Measurements from ENCODE around the gene LURAP1L.

LURAP1L gene, protein sequence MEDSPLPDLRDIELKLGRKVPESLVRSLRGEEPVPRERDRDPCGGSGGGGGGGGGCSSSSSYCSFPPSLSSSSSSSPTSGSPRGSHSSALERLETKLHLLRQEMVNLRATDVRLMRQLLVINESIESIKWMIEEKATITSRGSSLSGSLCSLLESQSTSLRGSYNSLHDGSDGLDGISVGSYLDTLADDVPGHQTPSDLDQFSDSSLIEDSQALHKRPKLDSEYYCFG

DNA sequence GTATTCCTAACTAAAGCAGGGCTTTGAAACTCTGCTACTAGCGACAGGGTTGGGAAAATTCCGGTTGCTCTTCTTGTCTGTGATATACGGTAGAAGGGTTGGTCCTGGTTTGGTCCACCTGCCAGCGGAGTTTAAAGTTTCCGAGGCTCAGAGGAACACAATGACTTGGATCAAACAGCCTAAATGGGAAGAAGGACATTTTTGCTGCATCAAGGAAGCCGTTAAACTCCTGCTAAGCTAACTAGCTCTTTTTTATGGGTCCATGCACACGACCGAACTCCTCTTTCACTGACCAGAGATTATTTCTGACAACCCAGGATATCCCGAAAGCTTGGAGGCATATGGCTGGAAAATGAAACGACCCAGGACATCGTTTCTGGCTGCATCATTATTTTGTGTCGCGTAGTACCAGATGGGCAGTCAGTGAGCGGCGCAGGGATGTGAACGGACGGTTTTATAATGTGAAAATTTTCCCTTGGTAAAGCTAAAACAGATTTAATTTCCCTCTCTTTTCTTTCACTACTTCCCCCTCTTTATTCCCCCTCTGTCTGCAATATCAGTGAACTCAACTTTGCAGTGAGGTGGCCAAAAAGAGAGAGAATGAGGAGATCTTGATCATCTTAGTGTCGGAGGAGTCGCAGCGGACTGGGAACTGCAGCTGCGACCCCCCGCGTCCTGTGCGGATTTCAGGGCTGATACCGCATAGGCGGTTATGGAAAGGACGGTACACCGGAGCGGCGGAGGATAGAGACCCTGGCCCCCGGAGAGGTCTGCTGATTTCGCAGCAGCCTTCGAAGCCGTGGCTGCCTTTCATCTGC lies at the start of gene LURAP1L:
Gene LURAP1L (plus strand): TSS at position 160 of the 818 bp plus-strand sequence. CDS start 696 bp downstream, outside the sequence.
- DNase-seq: peak in 40 of 56 donors; percentile 8 to 72 (median 39)

DNA sequence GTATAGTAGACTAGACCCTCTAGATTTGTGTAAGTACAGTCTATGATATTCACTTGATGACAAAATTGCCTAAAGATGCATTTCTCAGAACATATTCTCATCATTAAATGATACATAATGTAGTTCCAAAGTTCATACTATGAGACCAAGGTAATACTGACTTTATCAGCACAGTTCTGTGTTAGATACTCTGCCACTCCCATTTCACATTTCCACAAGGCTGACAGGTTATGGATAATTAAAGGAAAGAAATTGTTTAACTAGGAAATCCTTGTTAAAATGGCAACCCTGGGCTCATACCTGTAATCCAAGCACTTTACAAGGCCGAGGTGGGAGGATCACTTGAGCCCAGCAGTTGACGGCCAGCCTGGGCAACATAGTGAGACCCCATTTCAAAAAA lies 48.0 kb upstream of the LURAP1L start:
- no peak for DNase-seq

DNA sequence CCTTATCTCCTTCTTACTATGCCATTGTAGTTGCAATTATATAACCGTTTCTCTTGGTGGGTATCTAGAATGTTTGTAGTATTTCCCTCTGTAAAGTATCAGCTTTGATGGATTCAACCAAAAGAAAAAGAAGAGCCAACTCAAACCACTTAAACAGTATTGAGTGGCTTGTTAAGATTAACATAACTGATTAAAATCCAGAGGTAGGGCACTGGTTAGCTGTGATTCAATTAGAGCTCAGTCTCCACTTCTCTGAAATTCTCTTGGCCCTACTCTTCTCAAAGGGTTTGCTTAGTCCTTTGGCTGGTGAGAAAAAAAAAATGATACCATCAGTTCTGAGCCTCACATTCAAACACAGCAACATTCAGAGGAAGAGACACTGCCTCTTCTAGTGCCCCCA lies 44.6 kb upstream of the LURAP1L start:
- no peak for DNase-seq

DNA sequence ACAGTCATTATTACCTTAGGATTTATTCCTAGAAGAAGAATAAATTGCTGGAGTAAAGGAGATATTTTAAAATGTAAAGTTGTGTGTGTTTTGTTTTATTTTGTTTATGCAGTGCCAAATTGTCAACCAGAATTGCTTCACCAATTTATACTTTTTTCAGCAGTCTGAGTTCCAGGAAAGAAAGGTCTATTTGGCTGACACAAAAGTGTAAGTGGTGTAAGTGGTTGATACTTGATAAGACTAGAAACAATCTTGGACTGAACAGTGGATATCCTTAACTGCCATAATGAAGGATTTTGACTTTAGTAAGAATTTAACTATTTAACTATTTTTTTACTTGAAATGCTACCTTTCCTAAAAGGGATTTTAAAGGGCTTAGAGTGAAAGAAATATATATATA lies 43.9 kb upstream of the LURAP1L start:
- no peak for DNase-seq

DNA sequence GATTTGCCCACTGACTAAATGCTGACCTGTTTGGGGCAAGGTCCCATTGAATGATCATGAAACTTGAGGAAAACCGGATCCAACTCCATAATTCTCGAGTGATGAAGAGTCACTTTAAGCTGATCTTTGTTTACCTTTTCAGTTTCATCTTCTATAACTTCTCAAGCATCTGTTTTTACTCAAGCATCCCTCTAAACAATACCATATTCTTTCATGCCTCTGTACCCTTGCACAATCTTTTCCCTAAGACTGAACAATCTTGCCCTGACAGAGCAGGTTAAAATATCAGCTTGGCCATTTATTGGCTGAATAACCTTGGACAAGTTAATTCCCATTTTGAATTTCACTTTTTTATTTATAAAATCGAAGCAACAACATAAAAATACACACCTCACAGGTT lies 41.8 kb upstream of the LURAP1L start:
- DNase-seq: no peak

DNA sequence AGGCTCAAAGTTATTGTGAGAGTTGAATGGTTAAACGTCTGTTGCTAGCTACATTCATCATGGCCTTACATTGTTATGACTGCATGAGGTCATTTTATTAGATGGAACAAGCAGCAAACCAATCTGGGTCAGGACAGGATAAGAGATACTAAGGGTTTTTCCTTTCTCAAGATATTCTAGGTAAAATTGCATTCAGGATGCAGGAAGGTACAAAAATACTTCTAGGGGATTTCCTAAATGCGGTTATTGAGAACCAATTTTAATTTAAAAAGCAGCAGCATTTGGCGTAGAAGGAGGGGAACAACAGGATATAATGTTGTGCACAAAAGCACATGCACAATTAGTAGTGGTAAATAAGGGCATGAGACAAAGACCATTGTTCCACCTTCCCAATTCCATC lies 39.2 kb upstream of the LURAP1L start:
- no peak for DNase-seq

DNA sequence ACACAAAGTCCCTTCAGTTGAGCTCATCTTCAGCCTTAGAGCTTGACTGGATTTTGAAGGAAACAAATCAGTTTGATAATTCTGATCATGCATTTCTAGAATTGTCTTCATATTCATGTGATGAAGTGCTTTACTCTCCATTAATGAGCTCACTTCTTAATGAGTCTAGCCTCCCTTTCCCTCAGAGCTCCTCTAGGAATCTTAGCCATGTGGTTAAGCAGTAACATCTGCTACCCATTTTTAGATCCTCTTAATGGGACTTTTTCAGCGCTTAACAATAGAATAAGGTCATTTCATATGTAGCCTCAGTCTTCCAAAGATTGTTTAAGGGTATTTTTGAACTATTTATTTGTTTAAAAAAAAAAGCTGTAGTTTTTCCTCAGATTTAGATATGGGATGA lies 36.9 kb upstream of the LURAP1L start:
- no peak for DNase-seq

DNA sequence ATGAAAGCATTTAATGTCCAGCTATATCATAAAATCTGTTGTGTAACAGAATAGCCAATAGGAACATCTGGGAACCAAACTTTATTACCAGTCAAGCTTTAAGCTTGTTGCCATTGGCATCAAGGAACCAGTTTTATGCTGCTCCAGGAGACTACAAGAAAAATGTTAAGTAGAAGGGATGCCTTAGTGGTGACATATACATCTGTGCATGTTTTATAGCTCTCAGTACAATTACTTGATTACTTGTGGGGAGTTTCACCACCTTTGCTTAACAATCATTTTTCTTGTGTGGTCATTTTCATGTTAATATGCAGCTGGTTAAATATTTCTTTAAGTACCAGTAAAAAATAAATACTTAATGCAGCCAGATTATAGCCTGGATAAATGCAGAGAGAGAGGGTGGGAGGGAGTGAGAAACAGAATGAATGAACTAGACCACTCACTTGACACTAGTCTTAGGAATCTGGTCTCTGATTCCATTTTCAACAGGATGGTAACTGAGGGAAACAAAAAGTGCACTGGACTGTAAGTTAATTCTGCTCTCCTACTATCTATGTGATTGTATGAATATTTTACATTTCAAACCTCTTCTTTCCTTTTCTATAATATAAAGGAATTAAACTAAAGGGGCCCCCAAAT lies 35.7 kb upstream of the LURAP1L start:
- no peak for DNase-seq

DNA sequence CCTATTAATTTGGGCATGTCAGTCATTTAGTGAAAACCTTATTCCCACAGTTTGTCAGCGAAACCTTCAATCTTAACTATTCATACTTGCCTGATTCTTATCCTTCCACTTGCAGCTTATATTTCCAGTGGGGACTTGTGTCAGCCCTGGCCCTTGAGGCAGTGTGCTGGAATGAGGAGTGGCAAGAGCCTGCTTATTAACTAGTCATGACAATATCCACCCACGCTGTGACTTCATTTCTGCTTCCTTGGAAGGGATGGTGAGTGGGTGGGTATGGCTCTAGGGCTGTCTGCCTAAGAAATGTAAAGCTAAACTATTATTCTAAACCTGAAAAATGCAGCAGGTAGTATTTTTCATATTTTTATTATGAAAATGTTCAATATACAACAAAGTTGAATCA lies 34.0 kb upstream of the LURAP1L start:
- DNase-seq: no peak

DNA sequence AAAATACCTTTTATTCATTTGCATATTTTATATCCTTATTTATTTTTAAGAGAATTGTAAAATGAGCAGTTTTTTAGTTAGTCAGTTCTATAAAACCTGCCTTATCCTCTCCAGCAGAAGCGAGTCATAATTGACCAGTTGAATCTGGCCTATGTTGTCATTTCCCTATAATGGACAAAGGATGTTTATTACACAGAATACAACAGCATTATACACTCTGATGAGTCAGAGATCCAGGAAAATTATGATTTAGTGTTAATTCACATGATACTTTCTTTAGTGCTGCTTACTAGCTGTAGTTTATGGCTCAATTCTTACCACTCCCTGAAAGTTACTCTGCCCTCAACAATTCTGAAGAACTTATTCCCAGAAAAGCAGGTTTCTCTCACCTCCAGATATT lies 26.8 kb upstream of the LURAP1L start:
- DNase-seq: no peak

DNA sequence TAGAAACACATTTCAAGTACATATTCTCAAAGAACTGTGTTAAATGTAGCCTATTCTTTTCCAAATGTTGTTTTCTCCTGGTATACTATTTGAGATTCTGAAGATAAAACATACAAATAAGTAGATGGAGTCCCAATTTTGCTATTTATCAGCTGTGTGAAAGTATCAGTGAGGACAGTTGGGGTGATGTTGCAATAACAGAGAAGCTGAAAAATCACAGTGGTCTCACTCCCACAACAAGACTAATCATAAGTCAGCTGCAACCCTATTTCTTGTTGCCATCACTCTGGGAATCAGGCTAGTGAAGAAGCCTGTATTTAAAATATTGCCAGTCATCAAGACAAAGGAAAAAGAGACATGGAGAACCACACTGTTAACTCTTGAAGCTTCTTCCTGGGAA lies 25.9 kb upstream of the LURAP1L start:
- DNase-seq: no peak

DNA sequence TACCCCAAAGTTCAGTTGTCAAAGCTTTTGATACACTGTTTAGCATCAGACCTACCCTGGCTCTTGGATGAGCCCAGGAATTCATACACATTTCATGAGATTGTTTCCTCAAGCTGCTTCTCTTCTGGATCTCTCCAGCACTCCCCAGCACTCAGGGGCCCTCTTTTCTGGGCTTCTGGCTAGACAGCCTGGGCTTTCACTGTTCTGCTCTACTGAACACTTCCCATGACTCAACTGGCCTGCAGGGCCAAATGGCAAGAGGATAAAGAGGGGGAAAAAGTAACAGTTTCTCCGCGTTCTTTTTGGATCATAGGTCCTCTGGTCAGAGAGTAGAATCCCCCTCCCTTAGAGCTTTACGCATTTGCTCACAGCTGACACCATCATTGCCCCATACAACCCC lies 20.9 kb upstream of the LURAP1L start:
- DNase-seq: no peak

DNA sequence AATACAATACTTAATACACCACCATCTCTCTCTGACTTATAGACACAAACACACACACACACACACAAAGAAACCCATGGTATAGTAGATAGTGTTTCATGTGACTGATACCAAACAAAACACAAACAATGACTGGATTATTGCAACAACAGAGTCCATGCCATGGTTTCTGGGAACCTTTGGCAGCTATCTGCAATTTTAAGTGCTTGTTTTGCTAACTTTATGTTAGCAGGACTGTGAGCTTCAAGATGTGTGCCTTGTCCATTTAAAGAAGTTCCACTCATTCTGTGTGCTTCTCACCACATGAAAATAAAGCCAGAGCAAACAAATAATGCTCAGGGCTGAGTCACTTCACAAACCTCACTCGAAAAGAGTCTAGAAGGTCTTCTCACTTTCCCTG lies 15.1 kb upstream of the LURAP1L start:
- DNase-seq: peak in 4 of 56 donors; percentile 5 to 33 (median 16)

DNA sequence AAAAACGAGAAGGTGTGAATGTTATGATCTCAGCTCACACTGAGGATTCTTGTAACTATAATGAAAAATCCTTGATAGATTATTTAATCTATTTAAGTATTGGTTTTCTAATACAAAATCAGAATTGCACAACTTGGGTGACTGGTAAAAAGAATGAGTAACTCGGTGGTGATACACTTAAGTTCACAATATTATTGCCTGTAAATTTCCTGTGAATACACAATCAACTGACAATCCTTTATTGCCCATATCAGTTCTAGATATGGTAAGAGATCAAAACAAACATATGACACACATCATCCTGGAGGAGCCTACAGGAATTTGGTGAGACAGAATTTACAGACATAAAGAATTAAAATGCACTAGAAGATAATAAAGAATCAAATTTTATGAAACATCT lies 14.1 kb upstream of the LURAP1L start:
- DNase-seq: no peak

DNA sequence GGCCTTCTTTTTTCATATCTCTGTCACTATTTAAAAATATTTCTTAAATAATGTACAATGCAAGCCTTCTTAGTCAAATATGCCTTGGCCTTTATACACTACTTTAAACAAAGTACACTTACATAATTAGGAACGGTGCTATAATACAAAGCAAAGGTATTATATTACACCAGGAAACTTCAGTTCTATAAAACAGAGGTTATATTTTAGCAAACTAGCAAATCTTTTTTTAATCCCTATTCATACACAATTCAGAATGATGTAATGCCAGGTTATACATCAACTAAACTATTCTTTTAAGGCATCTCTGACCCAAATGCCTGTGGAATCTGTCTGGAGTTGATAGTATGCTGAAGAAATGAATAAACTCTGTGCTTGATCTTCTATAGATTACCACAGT lies 10.7 kb upstream of the LURAP1L start:
- no peak for DNase-seq

DNA sequence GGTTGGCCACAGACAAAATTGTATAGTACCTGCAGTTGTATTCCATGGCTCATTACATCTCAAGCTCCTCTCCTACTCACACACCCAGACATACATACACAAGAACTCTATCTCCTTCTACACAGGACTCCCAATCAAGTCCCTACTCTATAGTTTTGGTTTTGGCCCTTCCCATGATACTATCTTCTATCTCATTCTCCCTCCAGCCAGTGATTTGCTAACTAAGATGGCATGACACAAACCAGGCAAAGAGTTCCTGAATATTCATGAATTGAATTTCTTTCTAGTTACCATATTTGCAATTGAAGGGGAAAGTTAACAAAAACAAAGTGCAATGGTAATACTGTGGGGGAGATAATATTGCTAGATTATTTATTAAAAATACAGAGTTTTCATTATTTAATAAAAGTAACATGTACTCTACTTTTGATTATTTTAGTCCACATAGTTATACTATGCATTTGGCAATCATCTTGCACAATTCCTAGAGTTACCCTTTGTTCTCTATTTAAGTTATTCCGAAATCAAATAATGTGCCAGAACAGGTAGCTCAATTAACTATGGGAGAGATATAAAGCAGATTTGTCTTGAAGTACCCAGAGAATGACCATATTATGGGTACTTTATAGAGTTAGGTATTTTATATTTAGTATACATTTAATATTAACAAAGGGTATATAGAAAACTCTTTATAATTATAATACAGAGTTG lies 9.6 kb upstream of the LURAP1L start:
- no peak for DNase-seq

DNA sequence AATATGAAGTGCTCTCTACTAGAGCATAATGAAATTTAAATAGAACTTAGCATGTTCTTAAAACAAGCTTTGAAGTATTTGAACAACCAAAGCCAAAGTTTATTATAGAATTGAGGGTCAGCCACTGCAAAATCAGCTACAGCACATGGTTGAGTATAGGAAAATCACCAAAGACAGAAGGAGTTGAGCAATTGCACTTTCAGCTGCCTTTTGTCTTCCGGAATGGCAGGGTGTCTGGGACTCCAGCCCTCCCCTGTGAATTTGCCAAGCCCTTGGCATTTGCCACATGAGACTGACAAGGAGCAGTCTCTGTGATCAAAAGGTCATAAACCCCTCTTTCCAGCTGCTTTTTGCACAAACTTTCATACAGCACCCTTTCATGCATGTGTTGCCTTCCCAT lies 8.5 kb upstream of the LURAP1L start:
- DNase-seq: no peak

DNA sequence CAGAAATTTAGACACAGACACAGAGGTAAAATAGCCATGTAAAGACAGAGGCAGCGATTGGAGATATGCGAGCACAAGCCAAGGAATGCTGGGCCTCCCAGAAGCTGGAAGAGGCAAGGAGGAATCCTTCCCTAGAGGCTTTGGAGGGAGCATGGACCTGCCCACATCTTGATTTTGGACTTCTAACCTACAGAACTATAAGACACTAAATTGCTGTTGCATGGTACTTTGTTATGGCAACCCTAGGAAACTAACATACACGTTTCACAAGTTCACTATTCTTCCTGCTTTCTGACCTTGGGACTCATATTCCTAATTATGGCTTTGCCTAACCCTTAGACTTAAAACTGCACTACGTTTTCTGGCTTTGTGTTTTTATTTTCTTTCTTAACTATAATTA lies 4.6 kb upstream of the LURAP1L start:
- DNase-seq: no peak

DNA sequence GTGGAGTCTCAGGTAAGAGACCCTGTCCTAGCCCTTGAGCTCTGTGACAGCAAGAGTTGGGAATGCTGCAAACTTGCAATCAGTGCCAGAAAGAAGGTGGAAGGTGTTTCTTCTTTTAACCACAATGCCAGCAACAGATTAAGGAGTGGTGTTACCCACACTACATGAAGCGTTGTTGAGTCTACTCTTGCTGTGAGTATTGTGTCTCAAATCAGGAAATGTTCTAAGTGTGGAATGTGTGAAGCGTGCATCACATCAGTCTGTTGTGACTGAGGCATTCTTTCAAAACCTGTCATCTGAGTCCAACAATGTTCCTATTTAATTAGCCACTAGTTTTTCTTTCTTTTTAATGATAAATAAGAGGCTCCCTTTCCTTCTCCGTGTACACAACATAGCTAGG lies 2.9 kb upstream of the LURAP1L start:
- DNase-seq: no peak

DNA sequence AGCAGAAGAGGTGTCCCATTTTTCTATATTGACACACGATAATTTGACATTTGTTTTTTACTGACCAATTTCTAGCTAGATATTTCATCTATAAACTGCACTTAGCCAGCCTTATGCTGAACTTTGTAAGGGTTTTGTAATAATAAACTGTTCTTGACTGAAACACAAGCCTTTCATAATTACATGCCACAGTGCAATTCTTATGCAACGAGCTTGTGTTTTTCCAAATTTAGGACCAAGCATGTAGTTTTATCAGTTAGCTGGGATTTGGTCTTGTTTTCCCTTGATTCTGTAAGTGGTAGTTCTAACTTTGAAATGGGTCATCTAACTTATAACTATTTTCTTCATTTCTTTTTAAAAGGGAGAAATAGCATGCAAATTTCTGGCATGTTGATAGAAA lies 1.3 kb upstream of the LURAP1L start:
- DNase-seq: no peak

DNA sequence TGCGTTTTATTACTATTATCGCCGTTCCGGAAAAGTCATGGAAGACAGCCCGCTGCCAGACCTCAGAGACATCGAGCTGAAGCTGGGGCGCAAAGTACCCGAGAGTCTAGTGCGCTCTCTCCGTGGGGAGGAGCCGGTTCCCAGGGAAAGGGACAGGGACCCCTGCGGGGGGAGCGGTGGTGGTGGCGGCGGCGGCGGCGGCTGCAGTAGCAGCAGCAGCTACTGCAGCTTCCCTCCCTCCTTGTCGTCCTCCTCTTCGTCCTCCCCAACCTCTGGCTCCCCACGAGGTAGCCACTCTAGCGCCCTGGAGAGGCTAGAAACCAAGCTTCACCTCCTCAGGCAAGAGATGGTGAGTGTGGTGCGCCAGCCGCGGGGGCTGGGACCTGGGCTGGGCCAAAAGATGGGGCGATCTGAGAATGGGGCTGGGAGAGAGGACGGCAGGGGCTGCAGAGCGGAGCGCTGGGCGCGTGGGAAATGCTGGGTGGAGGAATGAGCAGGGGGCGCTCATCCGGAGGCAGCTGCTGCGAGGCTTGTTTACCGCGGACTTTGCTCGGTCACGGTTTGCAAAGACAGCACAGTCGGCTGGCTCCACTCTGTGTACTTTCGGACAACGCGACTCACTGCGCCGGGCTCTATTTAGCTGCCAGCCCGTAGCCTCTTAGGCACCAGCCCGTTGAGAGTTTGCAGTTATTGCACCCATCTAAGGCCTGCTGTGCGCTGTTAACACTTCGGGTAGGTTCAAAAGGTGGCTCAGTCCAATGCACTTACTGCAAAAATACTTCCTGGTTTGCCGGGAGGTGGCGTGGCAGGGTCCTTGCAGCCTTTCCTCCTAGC lies 1.1 kb downstream of the LURAP1L start:
- peak in 51 of 56 donors; percentile 20 to 87 (median 70) for DNase-seq

All from nucleus accumbens (tissue), 56 donors.